ENCODE measurements around the gene PRDM7. TPM values are rescaled to one million over a fixed set of nuclear protein-coding genes. Genes with fewer than 3 reads are reported as not detected.

The PRDM7 gene
- total RNA-seq, 4 donors from 2014 or later, result 0.35 TPM; not detected in 3

DNA sequence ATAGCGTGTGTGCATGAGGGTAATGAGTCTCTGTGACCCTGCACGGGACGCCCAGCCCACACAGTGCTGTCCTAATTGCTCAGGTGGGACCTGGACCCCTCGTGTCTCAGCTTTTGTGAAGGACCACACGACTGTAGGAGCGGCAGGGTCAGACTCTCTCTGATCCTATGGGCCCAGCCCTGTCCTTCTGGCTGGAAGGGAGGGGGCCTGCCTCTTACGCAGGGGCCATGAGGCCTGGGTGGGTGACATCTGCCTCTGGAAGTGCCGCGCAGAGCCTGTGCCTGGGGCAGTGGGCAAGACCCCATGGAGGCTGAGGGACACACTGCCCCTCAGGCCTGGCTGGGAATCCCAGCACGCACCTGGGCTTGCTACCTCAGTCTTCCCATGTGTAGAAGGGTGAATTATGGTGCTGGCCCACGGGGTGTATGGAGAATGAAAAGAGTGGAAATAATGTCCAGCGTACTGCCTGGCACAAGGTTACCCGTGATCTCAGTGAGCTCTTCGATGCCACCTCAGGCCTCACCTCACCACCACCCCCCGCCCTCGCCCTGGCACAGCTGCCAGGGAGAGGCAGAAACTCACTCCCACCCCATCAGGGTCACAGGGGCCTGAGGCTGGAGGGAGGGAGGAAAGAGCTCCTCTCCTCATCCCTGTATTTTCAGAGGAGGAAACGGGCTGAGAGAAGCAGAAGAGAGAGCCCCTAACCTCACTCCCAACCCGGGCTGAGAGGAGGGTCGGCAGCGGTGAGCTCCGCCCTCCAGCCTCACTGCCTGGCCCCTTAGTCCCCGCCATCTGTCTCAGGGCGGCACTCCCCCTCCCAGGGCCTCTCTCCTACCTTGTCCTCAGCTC, 30.8 kb downstream of the PRDM7 start:
- peak overlapping the region; percentile 18 to 39 for H3K4me3 ChIP-seq
- peaks cover 0 to 13% of the 10 kb centered on the region in 2 donors for H3K4me1 ChIP-seq
- intact Hi-C loops (cut with DNase I; ENCODE audit: low total_unique reads), result no loop called here
- TF ChIP-seq POLR2A (IDR thresholded peaks at IDR 0.05), result no peak
- TF ChIP-seq, protein P1, sequence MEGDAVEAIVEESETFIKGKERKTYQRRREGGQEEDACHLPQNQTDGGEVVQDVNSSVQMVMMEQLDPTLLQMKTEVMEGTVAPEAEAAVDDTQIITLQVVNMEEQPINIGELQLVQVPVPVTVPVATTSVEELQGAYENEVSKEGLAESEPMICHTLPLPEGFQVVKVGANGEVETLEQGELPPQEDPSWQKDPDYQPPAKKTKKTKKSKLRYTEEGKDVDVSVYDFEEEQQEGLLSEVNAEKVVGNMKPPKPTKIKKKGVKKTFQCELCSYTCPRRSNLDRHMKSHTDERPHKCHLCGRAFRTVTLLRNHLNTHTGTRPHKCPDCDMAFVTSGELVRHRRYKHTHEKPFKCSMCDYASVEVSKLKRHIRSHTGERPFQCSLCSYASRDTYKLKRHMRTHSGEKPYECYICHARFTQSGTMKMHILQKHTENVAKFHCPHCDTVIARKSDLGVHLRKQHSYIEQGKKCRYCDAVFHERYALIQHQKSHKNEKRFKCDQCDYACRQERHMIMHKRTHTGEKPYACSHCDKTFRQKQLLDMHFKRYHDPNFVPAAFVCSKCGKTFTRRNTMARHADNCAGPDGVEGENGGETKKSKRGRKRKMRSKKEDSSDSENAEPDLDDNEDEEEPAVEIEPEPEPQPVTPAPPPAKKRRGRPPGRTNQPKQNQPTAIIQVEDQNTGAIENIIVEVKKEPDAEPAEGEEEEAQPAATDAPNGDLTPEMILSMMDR (IDR thresholded peaks at IDR 0.05), result no peak
- no peak for DNase-seq
- H3K27ac ChIP-seq, result peak overlapping the region in 1 of 2 donors; percentile 80
- no peaks in the 10 kb centered on the region for H3K9me3 ChIP-seq
- H3K36me3 ChIP-seq, result no peaks in the 10 kb centered on the region
- H3K27me3 ChIP-seq, result no peaks in the 10 kb centered on the region

DNA sequence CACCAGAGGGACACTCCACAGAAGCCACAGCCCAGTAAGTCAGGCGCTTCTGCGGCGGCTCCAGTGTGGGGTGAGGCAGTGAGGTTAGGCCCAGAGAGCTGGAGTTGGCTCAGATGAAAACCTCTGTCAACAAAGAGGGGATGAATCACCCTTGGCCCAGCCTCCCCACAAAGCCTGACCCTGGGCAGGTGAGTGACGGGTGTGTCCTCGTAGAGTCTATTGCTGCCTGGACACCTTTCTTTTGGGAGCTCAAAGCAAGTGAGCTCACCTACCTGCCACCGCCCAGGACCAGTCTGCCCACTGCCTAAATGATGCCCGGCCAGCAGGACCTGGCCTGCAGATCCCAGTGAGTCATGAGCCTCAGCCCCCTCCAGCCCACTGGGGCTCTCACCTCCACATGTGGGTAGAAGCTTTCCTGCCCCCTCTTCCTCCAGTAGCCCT, 33.0 kb downstream of the PRDM7 start:
- DNase-seq, result no peak
- H3K4me1 ChIP-seq, result peaks cover 0 to 13% of the 10 kb centered on the region in 2 donors

DNA sequence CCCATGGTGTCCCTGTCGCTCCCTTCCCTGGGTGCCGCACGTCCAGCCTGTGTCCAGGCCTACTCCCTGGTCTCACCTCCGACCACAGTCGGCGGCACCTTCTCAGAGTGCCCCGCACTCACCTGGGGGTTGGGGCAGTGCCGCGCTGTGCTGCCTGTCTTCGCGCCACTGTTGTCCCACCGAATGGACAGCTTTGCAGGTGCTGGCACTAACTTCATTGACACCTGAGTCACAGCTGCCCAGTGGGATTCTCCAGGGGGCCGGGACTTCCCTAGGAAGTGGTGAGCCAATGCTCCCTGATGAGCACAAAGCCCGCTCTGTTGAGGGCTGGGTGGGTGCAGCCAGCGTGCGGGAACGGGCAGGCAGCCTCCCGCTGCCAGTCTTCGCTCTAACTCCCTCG, 33.6 kb downstream of the PRDM7 start:
- H3K27ac ChIP-seq, result no peak overlapping the region
- no peak for DNase-seq
- TF ChIP-seq, protein P1 (IDR thresholded peaks at IDR 0.05), result no peak
- TF ChIP-seq POLR2A (IDR thresholded peaks at IDR 0.05), result no peak
- H3K27me3 ChIP-seq, result no peaks in the 10 kb centered on the region
- H3K36me3 ChIP-seq, result no peaks in the 10 kb centered on the region
- H3K4me3 ChIP-seq, result no peak overlapping the region
- intact Hi-C loops (cut with DNase I; ENCODE audit: low total_unique reads), result no loop called here
- peaks cover 0 to 13% of the 10 kb centered on the region in 2 donors for H3K4me1 ChIP-seq
- no peaks in the 10 kb centered on the region for H3K9me3 ChIP-seq

More for the DNA sequence above, 33.0 kb downstream of the PRDM7 start:
- no peaks in the 10 kb centered on the region for H3K36me3 ChIP-seq
- no peak overlapping the region for H3K27ac ChIP-seq
- TF ChIP-seq POLR2A (IDR thresholded peaks at IDR 0.05), result no peak
- TF ChIP-seq, protein P1 (IDR thresholded peaks at IDR 0.05), result no peak
- H3K27me3 ChIP-seq, result no peaks in the 10 kb centered on the region
- no peaks in the 10 kb centered on the region for H3K9me3 ChIP-seq
- intact Hi-C loops (cut with DNase I; ENCODE audit: low total_unique reads), result no loop called here
- H3K4me3 ChIP-seq, result no peak overlapping the region

DNA sequence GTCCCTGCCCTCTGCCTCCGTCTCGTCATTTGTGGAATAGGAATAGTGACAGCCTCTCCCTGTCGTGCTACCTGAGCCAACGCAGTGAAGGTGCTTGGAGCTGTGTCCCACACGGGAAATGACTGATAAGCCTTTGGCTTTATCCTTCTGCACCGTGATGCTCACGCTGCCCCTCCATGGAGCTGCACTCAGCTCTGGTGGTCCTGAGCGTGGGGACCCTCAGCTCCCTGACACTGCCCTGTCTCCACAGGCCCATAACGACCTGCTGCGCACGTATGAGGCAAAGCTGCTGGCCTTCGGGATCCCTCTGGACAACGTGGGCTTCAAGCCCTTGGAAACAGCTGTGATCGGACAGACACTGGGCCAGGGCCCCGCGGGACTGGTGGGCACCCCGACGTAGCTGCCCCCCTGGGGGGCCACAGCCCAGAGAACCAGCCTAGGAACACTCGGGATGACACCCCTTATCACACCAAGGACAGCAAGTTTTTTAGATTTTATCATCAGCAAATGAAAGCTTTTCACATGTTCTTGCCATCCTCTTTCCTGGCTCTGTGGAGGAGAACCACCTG, 34.1 kb downstream of the PRDM7 start:
- Histone ChIP-seq H3K9me3 (no peaks in the 10 kb centered on the region), H3K27me3 (no peaks in the 10 kb centered on the region), H3K4me3 (no peak overlapping the region), H3K36me3 (no peaks in the 10 kb centered on the region), H3K27ac (no peak overlapping the region), H3K4me1 (peaks cover 0 to 13% of the 10 kb centered on the region in 2 donors)
- TF ChIP-seq POLR2A (IDR thresholded peaks at IDR 0.05), result no peak
- TF ChIP-seq, protein P1 (IDR thresholded peaks at IDR 0.05), result no peak
- no peak for DNase-seq
- intact Hi-C loops (cut with DNase I; ENCODE audit: low total_unique reads), result no loop called here

DNA sequence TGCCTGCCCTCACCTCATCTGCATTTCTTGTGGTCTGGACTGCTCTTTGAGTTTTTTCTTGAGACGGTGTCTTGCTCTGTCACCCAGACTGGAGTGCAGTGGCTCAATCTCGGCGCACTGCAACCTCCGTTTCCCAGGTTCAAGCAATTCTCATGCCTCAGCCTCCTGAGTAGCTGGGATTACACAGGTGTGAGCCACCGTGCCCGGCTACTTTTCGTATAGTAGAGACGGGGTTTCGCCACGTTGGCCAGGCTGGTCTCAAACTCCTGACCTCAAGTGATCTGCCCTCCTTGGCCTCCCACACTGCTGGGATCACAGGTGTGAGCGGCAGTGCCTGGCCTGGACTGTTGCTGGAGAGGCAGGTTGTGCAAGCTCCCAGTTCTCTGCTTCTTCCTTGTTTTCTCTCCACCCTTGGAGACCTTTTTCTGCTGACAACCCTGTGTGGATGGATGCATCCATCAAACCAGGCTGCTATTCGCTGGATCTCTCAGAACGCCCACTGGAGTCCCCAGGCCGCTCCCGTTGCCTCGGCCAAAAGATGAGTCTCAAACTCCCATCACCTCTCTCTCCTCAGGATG, 35.1 kb downstream of the PRDM7 start:
- H3K4me3 ChIP-seq, result no peak overlapping the region
- TF ChIP-seq POLR2A (IDR thresholded peaks at IDR 0.05), result no peak
- TF ChIP-seq, protein P1 (IDR thresholded peaks at IDR 0.05), result no peak
- peaks cover 0 to 7% of the 10 kb centered on the region in 2 donors for H3K4me1 ChIP-seq
- no peaks in the 10 kb centered on the region for H3K36me3 ChIP-seq
- intact Hi-C loops (cut with DNase I; ENCODE audit: low total_unique reads), result no loop called here
- no peaks in the 10 kb centered on the region for H3K27me3 ChIP-seq
- H3K9me3 ChIP-seq, result no peaks in the 10 kb centered on the region
- H3K27ac ChIP-seq, result no peak overlapping the region
- no peak for DNase-seq
